Activated CD4-positive, alpha-beta T cell treated with anti-CD3 and anti-CD28 coated beads, Interleukin-2, amount 50 U/mL, for 16 hours (primary cell): ENCODE results near the gene PRICKLE3.
A peak's percentile ranks its signal among the peaks of the same experiment; 100 is the strongest.

Source experiments
- DNase-seq: peaks from one replicate; pipeline ENCODE4 v3.0.0-alpha.2; 2020

Gene PRICKLE3

DNA sequence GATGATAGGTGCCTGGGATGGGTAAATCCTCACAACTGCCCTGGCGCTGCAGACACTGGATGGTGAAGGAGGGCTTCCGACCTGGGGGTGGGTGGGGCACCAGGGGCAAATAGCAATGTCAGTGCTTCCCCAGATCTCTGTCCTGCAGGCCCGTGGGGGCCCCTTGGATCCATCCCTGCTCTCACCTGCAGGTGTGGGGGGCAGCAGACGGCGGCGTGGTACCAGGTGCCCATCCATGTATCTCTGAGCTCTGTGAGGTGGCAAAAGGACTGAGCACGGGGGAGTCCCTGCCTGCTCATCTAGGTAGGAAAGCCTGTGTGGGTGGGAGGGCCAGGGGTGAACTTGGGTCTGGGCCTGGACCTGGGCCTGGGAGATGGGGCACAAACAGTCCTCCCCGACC, 20.4 kb upstream of the PRICKLE3 start:
- no peak for DNase-seq

DNA sequence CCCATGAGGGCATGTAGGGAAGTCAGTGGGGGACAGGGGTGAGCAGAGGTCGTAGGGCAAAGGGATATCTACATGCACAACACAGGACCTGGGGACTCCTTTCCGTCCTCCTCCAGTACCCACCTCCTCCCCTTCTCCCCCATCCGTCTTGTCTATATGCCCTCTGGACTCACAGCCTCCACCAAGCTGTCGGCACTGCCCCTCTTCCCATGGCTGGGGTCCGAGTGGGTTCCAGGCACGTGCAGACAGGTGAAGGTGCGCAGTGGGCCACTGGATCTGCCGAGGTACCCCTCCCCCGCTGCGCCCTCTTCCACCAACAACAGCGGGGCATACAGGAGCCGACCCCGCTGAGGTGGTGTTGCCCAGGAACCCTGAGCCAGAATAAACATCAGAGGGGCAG, 19.3 kb upstream of the PRICKLE3 start:
- DNase-seq = no peak

DNA sequence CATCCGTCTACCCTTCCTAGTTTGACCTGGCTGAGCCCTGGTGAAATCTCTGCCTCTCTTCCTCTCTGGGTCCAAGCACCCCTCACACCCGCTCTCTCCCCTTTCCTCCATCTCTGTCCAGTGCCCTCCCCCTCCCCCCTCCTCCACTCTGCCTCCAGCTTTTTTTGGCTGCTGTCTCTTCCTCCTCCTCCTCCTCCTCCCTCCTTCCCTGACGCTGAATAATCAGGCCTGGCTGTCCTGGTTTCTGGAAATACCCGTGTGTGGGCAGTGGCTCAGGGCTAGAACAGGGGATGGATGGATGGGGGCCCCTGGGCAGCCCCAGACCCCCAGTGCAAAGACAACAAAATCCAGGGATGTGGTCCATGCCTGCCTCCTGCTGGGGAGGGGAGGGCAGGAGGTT, 18.5 kb upstream of the PRICKLE3 start:
- no peak for DNase-seq

DNA sequence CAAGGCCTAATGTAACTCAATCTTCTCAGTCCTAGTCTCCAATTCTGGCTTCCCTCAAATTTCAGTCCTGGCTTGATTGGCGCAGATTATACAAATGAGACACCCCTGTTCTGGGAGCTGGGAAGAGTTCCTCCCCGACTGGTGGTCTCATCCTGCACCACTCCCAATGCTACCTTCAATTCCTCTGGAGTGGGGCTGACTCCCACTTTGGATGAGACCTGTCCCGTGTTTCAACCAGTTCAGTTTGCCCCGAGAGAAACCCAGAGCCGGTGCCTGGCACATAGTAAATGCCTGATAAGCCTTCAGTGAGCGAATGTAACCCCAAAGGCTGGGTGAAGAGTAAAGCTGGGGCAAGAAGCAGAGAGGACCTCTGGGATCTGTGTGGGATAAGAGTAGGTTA, 17.8 kb upstream of the PRICKLE3 start:
- DNase-seq = no peak

DNA sequence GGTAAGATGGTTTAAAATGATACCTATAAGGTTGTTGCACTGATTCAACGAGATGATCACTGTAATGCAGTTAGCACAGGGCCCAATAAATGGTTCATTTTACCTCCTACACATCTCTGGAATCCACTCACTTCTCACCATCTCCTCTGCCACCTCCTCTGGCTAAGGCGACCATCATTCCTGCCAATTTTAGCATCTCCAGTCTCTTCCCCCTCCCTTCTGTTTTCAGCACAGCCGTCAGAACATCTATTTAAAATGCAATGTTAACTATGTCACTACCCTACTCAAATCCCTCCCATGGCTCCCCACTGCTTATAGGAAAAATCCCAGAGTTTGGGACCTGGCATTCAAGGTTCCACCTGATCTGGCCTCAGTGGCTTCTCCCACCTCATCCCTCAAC, 17.4 kb upstream of the PRICKLE3 start:
- no peak for DNase-seq

DNA sequence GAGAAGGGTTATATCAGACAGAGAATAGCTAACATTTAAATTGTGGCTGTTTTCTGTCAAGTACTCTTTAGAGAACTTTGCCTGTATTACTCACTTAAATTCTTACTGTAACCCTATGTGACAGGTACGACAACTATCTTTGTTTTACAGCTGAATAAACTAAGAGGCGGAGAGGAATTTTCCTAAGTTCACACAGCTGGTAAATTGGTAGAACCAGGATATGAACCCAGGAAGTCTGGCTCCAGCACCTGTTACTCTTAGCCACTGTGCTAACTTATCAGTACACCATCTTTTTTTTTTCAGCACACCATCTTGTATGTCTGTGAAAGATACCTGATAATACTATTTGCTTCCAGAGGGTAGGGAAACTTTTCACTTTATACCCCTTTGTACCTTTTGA, 15.8 kb upstream of the PRICKLE3 start:
- DNase-seq = no peak

DNA sequence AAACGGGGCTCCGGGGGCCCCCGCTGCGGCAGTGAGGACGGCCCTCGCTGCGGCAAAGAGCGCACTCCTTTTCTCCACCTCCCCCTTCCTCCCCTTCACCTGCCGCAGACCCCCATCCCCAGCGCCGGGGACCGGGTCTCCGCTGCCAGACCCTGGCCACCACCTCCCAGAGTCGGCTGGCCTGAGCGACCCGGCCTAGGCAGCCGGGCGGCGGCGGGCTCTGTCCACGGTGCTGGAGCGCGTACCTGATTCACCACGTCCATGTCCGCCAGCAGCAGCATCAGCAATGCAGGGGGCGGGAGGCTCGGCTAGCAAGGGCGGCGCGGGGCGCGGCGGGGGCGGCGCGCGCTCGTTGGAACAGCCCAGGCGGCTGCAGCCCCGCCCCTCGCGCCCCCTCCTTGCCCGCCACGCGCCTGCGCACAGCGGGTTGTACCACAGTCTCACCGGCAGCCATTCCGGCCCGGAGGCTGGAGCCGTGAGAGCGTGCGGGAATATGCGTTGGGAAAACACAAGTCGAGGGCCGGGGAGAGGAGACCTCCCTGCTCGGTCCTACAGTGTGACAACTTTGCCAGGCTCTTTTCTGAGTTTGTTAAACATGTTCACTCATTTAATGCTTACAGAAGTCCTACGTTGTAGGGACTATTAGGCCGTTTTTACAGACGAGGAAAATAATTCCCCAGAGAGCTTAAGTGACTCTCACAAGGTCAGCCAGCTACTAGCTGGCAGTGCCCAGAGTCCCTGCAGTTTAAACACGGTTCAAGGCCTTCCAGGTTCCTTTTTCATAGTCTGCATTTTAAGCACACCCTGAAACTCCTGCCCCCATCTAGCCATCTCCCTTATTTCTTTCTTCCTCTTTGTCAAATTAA, 14.0 kb upstream of the PRICKLE3 start, which contains the start of gene SYP:
Gene SYP, minus strand, starts transcription at position 288 of the 866 bp plus-strand sequence. Its CDS starts 7 bp downstream, at position 281.
- DNase-seq = peak; percentile 86

DNA sequence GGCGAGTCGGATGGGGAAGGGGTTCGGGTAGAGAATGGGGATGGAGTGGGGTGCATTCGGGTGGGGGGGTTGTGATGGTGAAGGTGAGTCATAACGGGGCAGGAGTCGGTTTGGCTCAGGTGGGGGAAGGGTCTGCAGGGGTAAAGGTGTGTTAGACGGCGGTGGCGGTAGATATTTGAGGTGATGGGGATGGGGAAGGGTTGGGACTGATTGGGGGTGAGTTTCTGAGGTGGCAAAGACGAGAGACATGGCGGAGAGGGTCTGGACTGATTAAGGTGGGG, 13.1 kb upstream of the PRICKLE3 start:
- DNase-seq = no peak

DNA sequence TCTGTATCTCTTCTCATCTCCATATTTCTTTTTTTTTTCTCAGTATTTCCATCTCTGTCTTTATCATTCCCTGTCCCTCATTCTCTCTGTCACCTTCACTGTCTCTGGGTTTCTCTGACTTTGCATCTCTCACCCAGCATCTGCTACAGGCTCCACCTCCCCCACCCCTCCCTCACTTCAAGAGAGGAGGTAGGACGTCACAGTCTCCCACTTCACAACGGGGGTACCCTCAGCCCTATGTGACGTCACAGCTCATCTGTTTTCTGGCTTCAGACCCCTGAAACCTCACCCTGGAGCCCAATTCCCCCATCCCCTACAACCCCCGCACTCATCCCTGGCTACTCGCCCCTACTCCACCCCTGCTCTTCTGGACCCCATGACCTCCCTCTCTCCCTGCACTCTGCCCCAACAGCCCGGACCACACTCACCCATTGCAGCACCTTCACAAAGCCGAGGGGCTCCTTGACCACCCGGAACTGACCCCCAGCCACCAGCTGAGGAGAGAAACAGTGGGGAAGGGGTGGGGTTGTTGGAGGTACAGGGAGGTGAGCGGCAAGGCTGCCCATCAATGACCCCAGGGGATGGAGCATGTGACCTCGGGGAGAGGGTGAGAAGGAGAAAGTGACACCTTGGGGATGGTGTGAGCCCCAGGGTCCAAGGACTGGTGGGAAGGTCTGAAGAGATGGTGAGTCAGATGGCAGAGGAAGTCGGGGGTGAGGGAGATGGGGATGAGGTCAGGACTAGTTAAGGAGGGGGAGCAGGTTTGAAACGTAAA, 12.6 kb upstream of the PRICKLE3 start:
- DNase-seq = no peak

DNA sequence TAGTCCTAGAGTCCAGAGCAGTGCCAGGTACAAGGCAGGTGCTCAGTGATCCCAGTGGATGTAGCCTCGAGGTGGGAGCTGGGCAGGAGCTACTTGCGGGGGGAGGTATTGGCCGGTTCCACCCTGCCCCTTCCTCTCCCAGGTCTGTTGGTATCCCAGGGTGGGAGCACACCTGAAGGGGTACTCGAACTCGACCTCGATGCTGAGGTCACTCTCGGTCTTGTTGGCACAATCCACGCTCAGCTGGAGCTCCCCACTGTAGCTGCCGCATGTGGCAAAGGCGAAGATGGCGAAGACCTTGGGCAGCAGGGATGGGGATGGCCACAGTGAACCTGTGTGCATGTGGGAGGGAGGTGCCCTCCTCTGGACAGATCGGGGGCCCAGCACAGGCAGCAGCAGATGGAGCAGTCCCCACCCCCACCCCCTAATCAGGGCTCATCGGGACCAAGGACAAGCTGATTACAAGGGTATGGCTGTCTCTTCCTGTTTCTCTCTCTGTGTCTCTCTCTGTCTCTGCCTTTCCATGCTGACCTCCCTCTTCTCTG, 11.4 kb upstream of the PRICKLE3 start:
- no peak for DNase-seq

DNA sequence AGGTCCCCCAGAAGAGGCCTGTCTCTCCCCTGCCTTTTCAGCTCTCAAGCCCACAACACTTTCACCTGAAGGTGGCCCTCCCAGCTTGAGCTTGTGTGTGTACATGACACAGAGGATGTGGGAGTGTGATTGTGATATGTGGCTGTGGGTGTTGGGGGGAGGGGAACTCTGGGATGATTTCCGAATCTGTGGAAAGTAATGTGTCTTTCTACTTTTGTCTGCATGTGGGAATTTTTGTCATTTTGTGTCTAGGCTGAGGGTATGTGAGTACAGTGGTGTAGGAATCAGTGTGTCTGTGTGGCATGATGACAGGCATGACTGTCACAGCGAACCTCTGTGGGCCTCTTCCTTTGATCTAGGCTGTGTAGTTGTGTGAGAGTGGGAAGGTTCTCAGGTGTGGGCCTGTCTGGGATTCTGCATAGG, 7.4 kb upstream of the PRICKLE3 start:
- DNase-seq = no peak

DNA sequence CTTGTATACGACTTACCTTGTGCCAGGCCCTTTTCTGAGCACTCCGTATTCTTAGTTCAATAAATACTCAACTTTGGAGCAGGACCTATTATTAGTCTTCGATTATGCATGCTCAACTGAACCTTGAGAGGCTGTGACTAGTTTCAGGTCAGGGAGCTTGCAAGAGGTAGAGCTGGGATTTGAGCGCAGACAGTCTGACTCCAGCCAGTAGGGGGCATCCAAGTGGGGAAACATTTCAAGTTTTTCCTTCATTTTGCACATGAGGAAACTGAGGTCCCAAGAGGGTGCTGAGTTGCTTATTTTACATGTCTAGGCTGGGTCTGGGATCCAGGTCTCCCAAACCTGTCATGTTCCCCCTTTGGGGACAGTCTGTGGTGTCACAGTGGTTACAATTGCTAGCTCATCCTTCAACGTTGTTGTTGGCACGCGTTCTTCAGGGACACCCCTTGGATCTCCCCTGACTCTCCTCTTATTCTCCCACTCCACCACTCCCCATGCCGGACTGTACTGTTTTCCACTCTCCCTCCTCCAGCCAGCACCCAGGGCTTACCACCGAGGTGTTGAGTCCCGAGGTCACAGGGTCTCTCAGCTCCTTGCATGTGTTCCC, 6.7 kb upstream of the PRICKLE3 start:
- peak; percentile 54 for DNase-seq

DNA sequence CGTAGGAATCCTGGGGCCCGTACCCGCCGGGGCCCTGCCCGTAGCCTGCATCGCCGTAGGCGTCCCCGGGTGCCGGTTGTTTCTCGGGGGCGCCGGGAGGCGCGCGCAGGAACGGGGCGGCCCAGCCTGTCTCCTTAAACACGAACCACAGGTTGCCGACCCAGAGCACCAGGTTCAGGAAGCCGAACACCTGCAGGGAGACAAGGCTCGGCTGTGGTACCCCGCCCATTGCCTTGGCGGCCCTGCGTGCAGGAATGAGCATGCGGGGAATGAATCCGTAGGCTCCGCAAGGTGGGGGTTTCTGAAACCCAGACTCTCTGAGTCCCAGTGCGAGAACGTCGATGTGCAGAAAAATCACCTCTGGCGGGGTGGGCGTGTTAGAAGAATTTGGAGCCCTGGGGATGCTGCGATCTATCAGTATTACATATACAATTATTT, 5.4 kb upstream of the PRICKLE3 start:
- DNase-seq = peak; percentile 30

DNA sequence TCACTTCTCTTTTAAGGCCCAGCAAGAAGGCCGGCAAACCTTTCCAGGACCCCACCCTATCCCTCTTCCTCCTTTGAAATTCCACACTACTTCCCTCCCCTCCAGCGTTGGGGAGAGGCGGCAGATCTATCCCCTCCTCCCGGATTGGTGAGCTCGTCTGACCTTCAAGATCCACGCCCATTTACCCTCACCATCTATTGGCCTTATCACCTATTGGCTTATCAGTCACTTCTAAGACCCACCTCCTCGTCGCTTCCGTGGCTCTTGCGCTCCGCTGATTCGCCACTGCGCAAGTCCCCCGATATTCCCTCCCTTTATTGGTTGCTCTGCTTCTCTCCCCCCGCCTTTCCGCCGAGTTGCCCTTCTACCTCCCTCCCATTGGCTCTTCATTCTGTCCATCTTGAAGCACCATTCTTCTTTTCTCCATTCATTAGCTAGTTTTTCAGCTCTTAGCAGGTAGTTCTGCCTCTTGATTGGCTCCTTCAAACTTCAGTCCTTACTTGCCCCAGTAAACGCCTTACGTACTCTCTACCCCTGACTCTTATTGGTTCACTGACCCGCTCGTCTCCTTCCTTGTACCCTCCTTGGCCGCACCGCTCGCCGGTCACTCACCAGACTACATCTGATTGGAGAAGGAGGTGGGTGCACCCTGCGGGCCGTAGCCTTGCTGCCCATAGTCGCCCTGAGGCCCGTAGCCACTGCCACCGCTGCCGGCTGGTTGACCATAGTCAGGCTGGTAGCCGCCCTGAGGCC, 4.8 kb upstream of the PRICKLE3 start:
- DNase-seq = peak; percentile 95

DNA sequence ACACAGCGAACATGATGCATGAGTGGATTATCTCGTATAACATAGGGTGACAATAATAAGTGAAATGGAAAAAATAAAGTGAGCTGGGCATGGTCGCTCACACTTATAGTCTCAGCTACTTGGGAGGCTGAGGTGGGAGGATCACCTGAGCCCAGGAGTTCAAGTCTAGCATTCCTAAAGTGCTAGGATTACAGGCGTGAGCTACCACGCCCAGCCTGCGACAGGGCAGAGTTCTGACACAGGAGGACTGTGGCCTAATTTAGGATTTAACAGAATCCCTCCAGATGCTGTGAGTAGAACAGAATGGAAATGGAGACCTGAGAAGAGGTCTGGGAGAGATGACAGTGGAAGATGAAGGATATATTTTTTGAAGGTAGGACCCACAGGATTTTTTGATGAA, 3.4 kb upstream of the PRICKLE3 start:
- DNase-seq = no peak

DNA sequence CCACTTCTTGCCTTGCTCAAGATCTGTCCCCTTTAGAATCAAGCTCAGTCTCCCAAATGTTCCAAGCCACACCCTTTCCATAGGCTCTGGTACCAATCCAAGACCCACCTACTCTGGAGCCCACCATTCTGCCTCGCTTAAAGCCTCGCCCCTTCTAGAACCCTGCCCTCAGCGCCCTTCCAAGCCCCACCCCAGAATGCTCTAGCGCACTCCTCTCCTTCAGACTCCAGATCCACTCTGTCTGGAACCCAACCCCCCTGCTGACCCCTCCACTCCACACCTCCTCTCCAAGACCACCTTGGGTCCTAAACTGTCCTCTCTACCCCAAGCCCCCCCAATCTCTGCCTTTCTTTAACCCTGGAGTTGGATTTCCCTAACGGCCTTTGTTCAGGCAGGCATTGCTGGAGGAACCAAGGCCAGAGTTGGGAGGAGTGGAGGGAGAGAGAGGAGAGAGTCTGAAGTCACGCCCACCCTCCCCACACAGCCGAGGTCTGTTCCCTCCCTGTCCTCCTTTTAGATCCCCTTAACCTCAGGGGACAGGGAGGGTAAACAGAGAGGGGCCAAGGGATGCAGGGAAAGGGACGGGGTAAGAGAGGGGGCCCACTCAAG, 2.4 kb upstream of the PRICKLE3 start:
- no peak for DNase-seq

DNA sequence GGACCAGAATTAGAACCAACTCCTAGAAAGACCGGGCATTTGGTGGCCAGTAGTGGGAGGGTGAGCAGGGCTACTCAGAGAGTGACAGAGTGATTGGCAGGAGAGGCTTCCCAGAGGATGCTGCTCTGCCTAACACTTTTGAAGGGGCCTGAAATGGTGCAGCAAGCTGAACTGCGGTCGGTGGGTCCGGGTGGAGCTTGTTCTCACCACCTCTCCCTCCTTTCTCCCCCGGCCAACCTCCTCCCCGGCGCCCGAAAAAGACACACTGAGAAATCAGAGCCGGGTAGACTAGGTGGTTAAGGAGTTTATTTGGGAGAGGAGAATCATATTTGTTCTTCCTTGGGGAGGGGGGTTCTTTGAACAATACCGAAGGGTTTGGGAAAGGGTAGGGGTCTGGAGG, 1.4 kb upstream of the PRICKLE3 start:
- DNase-seq = no peak

DNA sequence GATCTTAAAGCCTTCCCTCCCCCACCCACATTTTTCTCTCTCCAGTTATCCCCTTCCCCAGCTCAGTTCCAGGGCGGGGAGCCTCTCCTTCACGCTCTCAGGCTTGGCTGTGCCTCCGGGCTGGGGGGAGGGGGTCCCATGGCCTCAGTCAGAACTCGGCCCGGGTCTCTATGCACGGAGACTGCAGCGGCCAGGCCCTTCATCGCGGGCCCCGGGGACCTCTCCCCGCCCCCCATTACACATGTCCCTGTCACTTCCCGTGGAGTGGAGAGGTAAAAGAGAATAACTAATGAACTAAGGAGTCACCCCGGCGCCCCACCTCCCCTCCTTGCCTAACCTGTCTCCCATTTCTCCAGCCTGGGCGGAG, 838 bp upstream of the PRICKLE3 start:
- no peak for DNase-seq

DNA sequence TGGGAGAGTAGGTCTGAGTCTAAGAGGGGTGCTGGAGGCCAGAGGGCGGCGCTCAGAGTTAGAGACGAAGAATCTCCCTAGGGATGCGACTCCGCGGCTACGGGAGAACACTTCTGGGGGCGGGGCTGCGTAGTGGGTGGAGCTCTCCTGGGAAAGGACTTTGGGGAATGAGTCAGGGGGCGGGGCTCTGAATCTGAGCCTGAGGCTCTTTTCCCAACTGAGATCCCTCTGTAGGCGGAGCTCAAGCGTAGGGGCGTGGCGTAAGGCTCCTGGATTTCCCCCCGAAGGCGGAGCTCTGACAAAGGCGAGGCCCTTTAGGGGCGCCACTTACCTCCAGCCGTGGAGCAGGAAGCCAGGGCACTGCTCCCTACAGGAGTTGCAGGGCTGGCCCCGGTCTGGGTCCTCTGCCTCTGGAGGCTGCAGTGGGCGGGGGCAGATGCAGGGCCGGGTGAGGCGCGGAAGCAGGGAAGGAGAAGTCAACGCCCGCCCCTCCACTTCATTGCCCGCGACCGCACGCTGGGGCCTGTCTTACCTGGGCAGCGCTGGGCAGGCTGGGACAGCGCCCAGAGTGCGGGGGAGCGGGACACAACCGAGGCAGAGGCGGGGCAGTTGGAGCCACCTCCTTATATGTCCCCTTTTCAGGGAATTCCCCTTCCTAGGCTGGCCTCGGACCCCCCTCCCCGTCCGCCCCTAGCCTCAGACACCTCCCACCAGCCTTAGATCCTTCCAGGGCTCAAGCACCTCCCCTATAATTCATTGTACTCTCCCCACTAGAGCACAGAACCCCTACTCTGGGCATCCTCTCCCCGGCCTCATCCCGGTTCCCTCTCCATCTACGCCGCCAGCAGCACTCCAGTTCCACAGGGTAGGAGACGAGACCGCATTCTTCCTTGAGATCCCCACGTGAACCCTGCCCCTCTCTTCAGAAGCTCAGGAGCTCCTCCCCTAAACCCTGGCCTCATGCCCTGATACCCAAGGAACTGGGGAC, 1.6 kb downstream of the PRICKLE3 start:
- DNase-seq = peak; percentile 49

DNA sequence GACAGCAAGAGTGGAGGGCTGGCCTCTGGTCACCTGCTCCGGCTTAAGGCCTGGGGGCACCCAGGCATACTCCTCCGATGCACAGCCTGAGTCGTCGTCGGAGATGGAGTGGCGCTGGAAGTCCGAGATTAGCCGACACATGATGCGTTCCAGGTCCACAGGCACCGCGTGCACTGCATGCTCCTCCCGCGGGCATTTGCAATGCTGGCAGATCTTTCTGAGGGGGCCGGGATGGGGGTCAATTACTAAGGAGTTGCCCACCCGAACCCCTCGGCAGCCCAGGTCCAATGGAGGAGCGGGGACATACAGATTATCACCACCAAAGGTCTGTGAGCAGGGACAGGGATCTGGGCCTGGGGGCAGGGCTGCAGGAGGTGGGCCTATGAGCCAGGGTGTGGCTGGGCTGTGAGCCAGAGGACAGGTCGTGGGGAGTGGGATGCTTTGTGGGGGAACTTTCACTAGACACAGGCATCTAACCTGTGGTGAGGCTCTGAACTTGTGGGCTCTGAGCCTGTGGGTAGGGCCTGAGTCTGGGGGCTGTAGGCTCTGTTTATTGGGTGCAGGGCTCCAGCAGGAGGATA, 2.4 kb downstream of the PRICKLE3 start:
- DNase-seq = no peak

DNA sequence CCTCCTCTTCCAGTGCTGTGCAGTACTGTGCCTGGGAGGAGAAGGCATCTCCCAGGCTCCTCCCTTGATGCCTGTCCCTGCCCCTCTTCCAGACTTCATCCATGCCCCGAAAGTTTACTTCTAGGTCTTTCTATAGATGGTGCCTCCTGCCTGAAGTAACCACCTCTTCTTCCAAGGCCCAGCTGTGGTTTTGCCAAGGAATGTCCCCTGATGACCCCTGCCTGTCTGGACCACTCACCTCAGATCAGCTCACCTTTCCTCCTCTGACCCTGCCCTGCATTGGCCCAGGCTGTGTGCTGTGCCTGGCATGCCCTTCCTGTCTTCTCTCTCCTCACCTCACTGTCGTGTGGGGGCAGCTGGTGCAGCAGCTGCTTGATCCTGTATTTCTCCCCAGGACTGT, 6.8 kb downstream of the PRICKLE3 start:
- DNase-seq = no peak
